HT-29 (cell line): ENCODE measurements around the gene LTF. TPM values are rescaled to one million over a fixed set of nuclear protein-coding genes. Genes with fewer than 3 reads are reported as not detected.
"Not testable (repeated sequence)": the region's sequence is repeated elsewhere in the genome, so short reads cannot be mapped to it uniquely, and the experiment has no call there.

Source experiments
- DNase-seq: peaks from one replicate; pipeline ENCODE4 v3.0.0-alpha.2; 2015; ENCODE audit warnings: low spot score
- total RNA-seq: library from RNA; depleted of rRNA; stranded (reverse); fragments of >200 nt; shearing (Covaris generic); gene quantifications from 2 replicates; pipeline ENCODE4 v1.2.3, GENCODE V29; 2014

Gene LTF
- total RNA-seq, 1 experiment from 2014 or later: 0.03 TPM

- DNase-seq: no peak
Observed at GRCh38 chr3:46442576-46443530, 21.9 kb downstream of the LTF start.

DNA sequence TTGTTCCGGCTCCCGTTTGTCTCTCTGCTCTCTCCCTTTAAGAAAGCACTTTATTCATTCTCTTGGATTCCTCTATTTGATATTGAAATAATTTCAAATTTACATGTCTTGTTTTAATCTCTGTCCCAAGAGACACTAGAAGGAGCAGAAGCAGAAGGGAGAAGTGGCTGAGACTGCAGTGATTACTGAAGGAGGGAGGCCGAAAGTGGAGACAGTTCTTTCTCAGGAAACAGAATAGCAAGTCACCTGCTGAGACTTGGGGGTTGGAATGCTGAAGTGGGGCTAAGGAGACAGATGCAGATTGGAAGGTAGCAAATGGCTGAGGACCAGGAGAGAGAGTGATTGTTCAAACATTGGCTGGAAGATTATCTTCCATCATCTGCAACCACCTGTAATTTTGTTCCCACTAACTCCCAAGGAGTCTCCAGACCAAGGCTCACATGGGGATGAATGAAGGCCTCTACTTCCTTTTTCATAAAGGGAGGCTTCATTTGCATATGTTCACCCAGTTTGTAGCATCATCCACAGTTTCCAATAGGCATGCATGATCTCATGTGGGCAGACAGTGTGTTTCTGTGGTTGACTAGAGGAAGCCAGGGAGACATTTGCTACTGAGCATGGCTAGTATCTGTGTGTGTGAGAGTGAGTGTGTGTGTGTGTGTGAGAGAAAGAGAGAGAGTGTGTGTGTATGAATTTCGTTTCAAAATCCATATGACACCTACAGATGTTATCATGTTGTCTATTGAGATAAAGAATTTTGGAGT, 24.0 kb downstream of the LTF start:
- no peak for DNase-seq

- no peak for DNase-seq
Observed at GRCh38 chr3:46438831-46439230, 25.9 kb downstream of the LTF start.

GRCh38 chr3:46435081-46435726, 29.5 kb downstream of the LTF start:
- no peak for DNase-seq

- DNase-seq: no peak
Observed at GRCh38 chr3:46433841-46434240, 30.9 kb downstream of the LTF start.

- not testable (repeated sequence) for DNase-seq
Observed at GRCh38 chr3:46433118-46433517, 31.6 kb downstream of the LTF start.

GRCh38 chr3:46431905-46432304, 32.8 kb downstream of the LTF start:
- DNase-seq: not testable (repeated sequence)

- DNase-seq: not testable (repeated sequence)
Observed at GRCh38 chr3:46430879-46431278, 33.8 kb downstream of the LTF start.

DNA sequence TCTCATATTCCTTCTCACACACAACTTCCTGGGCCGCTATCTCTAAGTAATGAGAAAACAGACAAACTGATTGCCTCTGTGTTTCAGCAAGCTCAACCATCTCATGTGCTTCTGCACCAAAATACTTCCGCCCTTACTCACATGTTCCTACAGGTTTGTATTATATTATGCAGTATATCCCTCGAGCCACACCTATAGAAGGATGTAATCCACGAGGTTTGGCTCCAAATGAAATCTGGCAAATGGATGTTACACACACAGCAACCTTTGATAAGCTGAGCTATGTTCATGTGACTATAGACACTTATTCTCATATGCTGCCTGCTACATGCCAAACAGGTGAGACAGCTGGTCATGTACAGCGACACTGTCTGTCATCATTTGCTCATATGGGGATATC, 35.0 kb downstream of the LTF start:
- DNase-seq: no peak

DNA sequence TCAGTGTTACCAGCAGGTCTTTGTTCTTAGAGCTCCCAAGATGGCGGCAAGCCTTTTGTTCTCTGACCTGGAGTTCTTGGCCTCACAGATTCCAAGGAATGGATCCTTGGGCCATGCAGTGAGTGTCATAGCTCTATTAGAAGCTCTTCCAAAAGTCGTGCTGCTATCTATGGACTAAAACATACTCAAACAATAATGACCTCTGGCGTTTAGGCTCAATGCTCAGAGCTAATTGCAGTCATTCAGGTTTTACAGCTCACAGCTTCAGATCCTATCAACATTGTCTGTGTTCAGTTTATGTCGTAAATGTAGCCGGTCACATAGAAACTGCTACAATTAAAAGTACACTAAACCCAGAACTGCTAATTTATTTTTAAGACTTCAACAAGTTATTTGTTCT, 35.5 kb downstream of the LTF start:
- peak; percentile 43 for DNase-seq

DNA sequence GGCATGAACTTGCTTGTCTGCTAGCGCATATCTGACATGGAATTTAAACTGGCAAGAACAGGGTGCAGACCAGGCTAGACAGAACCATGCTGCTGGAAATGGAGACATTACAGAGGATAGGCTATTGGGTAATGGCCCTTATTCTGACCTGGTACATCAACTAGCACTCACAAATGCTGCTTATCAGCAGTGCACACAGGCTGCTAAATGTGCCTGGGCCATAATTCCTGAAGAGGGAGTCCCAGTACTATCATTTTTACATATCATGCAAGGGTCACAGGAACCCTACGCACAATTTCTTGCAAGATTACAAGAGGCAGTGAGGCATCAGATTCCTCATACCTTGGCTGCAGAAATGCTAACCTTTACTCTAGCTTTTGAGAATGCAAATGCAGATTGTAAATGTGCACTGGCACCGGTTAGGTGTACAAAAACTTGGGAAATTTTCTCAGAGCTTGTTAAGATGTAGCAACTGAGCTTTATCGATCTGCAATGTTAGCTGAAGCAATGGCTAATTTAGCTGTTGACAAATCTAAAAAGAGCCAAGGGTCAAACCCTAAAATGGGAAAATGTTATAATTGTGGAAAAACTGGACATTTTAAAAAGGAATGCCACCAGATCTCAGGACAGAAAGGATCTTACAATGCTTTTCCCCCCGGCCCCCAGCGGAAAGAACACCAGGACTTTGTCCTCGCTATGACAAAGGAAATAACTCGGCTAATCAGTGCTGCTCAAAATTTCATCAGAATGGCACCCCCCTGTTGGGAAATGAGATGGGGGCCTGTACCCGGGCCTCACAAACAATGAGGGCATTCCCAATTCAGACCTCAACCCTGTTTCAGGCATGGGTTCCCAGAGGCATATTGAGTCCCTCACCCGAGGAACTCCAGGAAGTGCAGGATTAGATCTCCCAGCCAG, 36.5 kb downstream of the LTF start:
- DNase-seq: peak; percentile 23

DNA sequence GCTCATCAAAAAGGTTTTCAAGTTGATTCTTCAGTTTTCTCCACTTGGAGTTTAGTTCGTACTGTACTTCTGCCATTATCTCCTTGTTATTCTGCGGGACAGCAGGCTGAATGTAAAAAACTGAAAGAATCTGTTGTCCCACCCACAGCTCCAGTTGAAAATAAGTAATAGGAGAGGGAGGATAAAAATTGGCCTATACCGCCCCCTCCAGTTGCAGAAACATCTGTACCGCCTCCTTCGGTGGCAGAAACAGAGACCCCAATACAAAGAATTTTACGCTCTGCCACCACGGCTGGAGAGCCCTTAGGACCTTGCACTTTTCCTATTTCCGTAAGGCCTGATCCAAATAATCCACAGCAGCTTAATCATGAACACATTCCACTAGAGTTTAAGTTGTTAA, 37.3 kb downstream of the LTF start:
- peak; percentile 22 for DNase-seq

- not testable (repeated sequence) for DNase-seq
Observed at GRCh38 chr3:46426476-46426875, 38.2 kb downstream of the LTF start.

DNA sequence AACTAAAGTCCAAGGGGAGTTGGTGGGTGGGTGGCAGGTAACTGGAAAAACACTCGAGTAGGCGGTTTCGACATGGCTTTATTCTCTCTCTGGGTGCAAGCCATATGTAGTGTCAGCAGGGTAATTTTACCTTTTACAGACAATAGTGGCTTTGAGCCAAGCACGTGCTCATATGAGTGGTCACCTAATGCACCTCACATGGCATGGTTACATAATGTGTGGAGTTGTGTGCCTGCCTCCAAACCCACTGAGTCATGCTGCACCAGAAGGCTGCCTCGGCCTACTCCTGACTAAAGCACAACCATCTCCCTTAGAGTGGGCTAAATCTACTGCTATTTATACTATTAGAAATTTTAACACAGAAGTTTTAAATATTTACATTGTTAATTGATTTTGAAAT, 41.1 kb downstream of the LTF start:
- no peak for DNase-seq

DNA sequence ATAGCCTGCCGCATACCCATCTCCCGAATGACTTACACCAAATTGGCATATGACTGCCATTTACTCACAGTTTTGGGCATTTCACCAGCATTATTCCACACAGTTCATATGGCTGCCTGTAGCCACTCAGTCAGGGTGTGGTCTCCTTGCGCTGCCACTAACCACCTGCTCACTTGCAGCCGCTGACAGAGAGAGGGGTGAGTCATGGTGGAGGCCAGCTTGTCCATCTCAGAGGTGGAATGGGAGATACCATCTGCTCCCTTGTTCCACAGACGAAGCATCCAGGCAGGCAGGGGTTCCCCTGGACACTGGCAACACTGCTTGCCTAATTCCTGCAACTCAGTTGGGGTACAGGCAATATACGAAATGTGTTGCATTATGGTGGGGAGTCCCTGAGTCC, 42.1 kb downstream of the LTF start:
- peak; percentile 20 for DNase-seq

- DNase-seq: no peak
Observed at GRCh38 chr3:46420931-46421330, 43.8 kb downstream of the LTF start.

DNA sequence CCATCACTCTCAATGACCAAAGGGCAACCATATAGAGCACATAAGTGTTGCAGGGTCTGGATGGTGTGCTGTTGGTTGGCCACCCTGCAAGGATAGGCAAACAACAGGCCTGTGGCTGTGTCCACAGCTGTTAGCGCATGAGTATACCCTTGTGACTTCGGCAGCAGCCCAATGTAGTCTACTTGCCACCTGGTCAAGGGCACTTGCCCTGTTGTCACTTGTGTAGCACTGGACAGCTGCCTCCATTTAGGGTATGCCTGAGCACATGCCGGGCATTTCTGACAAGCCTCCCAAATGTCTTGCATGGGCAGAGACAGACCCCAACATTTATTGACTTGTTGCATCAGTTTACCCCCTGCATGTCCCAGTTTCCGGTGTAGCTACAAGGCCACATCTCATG, 44.9 kb downstream of the LTF start:
- no peak for DNase-seq

DNA sequence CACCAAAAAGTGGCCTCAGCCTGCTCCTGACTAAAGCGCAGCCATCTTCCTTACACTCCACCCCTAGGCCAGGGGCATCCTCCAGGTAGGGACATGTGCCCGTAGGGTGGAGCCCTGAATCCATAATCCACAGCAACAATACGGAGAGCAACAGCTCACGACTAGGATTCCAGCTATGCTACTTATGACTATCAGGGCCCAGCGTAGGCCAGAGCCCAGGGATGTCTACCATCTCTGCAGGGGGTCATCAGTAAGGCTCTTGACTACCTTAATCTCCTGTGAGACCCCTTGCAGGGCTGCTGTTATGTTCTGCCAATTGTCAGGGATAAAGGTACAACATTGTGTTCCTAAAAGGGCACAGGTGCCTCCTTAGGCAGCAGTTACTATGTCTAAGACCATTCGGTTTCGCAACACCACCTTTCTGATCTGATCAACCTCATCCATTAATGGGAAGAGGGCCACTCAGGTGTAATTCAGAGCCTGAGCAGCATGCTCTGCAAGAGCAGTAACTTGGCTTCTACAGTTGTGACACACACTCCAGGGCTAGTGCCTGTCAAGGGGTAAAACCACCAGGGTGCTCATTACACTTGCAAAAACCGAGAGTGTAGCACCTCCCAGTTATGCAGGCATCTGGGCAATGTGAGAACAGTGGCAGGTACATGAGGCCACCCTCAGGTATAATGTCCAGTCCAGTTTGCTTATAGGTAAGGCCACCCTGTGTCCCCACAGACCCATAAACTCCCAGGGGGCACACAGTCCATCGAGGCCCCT, 46.7 kb downstream of the LTF start:
- DNase-seq: no peak

DNA sequence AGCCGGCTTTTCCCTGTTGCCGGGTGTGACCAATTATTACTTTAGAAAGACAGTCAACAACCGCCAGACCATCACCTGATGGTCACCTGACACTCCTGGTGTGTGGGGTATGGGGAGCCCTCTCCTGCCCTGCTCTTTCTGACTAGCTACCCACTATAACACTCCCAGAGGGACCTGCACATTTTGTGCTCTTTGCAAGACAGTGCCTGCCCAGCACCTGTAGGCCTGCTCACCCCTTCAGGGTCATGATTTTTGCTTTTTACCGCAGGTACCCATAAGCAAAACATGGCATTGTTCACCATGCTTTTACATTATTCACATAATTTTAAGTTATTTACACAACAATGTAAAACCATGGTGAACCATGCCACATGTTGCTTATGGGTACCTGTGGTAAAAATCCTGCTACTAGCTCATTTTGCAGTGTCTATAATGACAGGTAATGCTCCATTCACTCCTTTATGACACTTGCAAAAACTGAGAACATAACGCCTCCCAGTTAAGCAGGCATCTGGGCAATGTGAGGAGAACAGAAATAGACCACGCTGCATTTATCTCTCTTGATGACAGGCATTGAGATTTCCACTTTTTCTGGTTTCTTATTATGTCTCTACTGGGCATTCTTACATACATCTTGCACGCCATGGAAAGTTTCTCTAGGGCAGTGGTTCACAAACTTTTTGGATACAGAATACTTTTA, 47.7 kb downstream of the LTF start:
- DNase-seq: no peak
